ENCODE results near the gene PTTG1. TPM values are rescaled to one million over a fixed set of nuclear protein-coding genes. Genes with fewer than 3 reads are reported as not detected.
A peak's percentile ranks its signal among the peaks of the same experiment; 100 is the strongest.

The PTTG1 gene
- polyA plus RNA-seq, 1 experiment = 67.4 TPM

DNA sequence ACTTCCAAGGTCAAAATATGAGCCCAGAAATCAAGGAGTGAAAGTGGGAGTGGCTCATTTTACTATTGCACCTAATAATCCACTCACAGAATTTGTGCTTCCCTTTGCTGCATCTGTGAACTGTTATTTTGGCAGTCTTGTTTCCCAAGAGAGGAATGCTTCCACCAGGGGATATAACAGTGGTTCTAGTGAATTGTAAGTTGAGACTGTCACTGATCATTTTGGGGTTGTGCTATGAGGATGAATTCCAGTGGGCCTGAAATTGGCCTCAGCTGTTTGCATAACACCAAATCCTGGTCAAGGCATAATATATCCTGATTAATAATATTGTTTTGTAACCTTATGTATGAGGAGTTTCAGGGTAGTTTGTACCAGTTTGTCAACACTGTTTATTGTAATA, 36.2 kb upstream of the PTTG1 start:
- no peaks in the 10 kb centered on the region for H3K27me3 ChIP-seq (ENCODE audit: control insufficient read depth, insufficient read depth, low read length)
- CTCF ChIA-PET = no interaction called here
- DNase-seq (ENCODE audit: low read depth, low spot score) = no peak
- H3K9me3 ChIP-seq (ENCODE audit: control insufficient read depth, insufficient read depth, low read length) = peaks cover 10% of the 10 kb centered on the region; the same call in 1 of the 2 replicates
- no peak overlapping the region for H3K27ac ChIP-seq (ENCODE audit: low read depth, low read length)
- H3K4me3 ChIP-seq (ENCODE audit: low read depth, low read length) = no peak overlapping the region
- TF ChIP-seq, protein P1, sequence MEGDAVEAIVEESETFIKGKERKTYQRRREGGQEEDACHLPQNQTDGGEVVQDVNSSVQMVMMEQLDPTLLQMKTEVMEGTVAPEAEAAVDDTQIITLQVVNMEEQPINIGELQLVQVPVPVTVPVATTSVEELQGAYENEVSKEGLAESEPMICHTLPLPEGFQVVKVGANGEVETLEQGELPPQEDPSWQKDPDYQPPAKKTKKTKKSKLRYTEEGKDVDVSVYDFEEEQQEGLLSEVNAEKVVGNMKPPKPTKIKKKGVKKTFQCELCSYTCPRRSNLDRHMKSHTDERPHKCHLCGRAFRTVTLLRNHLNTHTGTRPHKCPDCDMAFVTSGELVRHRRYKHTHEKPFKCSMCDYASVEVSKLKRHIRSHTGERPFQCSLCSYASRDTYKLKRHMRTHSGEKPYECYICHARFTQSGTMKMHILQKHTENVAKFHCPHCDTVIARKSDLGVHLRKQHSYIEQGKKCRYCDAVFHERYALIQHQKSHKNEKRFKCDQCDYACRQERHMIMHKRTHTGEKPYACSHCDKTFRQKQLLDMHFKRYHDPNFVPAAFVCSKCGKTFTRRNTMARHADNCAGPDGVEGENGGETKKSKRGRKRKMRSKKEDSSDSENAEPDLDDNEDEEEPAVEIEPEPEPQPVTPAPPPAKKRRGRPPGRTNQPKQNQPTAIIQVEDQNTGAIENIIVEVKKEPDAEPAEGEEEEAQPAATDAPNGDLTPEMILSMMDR (IDR thresholded peaks at IDR 0.05; ENCODE audit: low read depth, low read length) = no peak
- POLR2A ChIA-PET = no interaction called here

DNA sequence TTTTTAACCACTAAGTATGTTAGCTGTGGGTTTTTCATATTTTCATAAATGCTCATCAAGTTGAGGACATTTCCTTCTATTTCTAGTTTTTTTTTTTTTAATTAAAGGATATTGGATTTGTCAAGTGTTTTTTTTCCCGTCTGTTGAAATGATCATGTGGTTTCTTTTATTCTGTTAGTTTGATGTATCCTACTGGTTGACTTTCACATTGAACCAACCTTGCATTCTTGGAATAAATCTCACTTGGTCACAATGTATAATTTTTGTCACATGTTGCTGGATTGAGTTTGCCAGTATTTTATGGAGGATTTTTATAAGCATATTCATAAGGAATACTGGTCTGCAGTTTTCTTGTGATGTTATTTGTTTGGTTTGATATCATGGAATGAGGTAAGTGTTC, 34.2 kb upstream of the PTTG1 start:
- TF ChIP-seq, protein P1 (IDR thresholded peaks at IDR 0.05; ENCODE audit: low read depth, low read length) = no peak
- CTCF ChIA-PET = interaction anchor here (1.1 kb wide), 1 partner anchor 365 kb away, joined by 3 read pairs; no protein-coding TSS in a partner anchor
- peaks cover 10% of the 10 kb centered on the region; the same call in 1 of the 2 replicates for H3K9me3 ChIP-seq (ENCODE audit: control insufficient read depth, insufficient read depth, low read length)
- H3K27ac ChIP-seq (ENCODE audit: low read depth, low read length) = no peak overlapping the region
- H3K4me3 ChIP-seq (ENCODE audit: low read depth, low read length) = no peak overlapping the region
- POLR2A ChIA-PET = no interaction called here
- no peak for DNase-seq (ENCODE audit: low read depth, low spot score)
- no peaks in the 10 kb centered on the region for H3K27me3 ChIP-seq (ENCODE audit: control insufficient read depth, insufficient read depth, low read length)

DNA sequence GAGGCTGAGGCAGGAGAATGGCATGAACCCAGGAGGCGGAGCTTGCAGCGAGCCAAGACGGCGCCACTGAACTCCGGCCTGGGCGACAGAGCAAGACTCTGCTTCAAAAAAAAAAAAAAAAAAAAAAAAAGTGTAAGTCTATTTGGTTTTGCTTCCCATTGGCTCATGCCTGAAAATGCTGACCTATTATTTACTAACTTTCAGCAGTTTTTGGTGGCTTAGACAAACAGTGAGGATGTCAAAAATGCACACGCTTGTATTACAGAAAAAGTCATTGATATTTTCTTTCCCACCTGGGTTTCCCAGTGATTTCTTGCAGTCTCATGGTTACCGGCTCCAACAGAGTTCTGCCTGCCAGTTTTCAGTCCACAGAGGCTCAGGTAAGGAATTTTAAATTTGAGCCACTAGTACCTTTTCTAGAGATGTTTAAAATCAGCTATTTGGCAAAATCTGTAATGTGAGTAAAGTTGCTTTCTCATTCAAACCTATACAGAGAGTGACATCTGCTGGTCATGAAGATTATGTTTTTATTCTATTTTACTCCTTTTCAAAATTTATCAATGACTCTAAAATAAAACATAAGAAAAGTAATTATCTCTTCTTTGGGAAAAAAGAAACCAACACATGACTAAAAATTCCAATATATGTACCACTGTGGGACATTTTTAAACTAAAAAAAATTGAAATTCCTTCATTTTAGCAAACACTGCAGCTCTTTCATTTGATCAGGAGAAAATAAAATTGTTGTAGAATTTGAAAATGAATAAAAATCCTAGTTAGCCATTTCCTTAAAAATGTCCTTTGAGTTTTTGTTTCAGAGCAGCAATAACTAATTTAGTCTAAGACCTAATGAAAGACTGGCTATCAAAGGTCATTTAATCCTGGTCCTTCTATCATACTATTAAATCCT, 30.6 kb upstream of the PTTG1 start:
- TF ChIP-seq, protein P1 (IDR thresholded peaks at IDR 0.05; ENCODE audit: low read depth, low read length) = peak; percentile 56
- Histone ChIP-seq H3K27ac (ENCODE audit: low read depth, low read length) (no peak overlapping the region), H3K4me3 (ENCODE audit: low read depth, low read length) (no peak overlapping the region), H3K9me3 (ENCODE audit: control insufficient read depth, insufficient read depth, low read length) (peaks cover 10% of the 10 kb centered on the region; the same call in 1 of the 2 replicates), H3K27me3 (ENCODE audit: control insufficient read depth, insufficient read depth, low read length) (no peaks in the 10 kb centered on the region)
- CTCF ChIA-PET = interaction anchor here (0.6 to 10.4 kb wide), 35 partner anchors 10 to 962 kb away, joined by 3 to 180 read pairs (median 4); partner anchors contain the start of genes C1QTNF2, FAM200C and SLU7
- POLR2A ChIA-PET = no interaction called here
- no peak for DNase-seq (ENCODE audit: low read depth, low spot score)

DNA sequence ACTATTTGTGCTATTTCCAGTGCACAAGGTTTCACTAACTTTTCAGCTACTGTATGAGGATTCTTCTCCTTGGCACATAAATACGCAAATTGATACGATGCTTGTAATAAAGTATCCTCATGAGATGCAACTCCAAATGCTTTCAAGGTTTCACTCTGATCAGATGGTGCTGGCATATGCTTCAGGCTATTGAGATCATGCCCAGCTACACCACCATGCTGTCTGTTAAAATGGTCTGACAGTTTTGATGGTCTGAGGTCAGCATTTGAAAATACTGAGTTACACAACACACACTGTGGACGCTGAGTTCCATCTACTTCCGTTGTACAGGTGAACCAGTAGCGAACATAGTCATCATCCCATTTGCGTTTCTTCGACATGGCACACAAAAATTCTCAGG, 26.5 kb upstream of the PTTG1 start:
- CTCF ChIA-PET = interaction anchor here (10.4 kb wide), 1 partner anchor 374 kb away, joined by 180 read pairs; no protein-coding TSS in a partner anchor

More for the DNA sequence above, 26.5 kb upstream of the PTTG1 start:
- DNase-seq (ENCODE audit: low read depth, low spot score) = no peak
- Histone ChIP-seq H3K27me3 (ENCODE audit: control insufficient read depth, insufficient read depth, low read length) (no peaks in the 10 kb centered on the region), H3K27ac (ENCODE audit: low read depth, low read length) (no peak overlapping the region), H3K9me3 (ENCODE audit: control insufficient read depth, insufficient read depth, low read length) (no peaks in the 10 kb centered on the region), H3K4me3 (ENCODE audit: low read depth, low read length) (no peak overlapping the region)
- TF ChIP-seq, protein P1 (IDR thresholded peaks at IDR 0.05; ENCODE audit: low read depth, low read length) = no peak
- POLR2A ChIA-PET = no interaction called here
